Activated naive CD4-positive, alpha-beta T cell treated with anti-CD3 and anti-CD28 coated beads for 36 hours (primary cell): ENCODE measurements around the gene SLC15A3. TPM values are rescaled to one million over a fixed set of nuclear protein-coding genes. Genes with fewer than 3 reads are reported as not detected.

ENCODE experiments used
- CTCF ChIA-PET: fragments of 350-600 bp; sonication (Branson Sonifier 250); formaldehyde crosslinking; loops from one replicate; lab custom pipeline; 2021; ENCODE audit warnings: antibody characterized with exemption; lab: Charles Lee
- DNase-seq: peaks from one replicate; pipeline ENCODE4 v3.0.0-alpha.2; 2020
- H3K27ac Mint-ChIP-seq: one replicate; pipeline ENCODE4 v1.8.0; 2021; ENCODE audit warnings: mild to moderate bottlenecking, mixed read lengths
- H3K27me3 Mint-ChIP-seq: one replicate; pipeline ENCODE4 v1.8.0; 2021; ENCODE audit warnings: low read depth, mixed read lengths
- H3K36me3 Mint-ChIP-seq: one replicate; pipeline ENCODE4 v1.8.0; 2021; ENCODE audit warnings: low read depth, mixed read lengths
- H3K4me1 Mint-ChIP-seq: one replicate; pipeline ENCODE4 v1.8.0; 2021; ENCODE audit warnings: low read depth, mixed read lengths
- H3K4me3 Mint-ChIP-seq: one replicate; pipeline ENCODE4 v1.8.0; 2021; ENCODE audit warnings: mild to moderate bottlenecking, moderate library complexity, mixed read lengths
- H3K9me3 Mint-ChIP-seq: one replicate; pipeline ENCODE4 v1.8.0; 2021; ENCODE audit warnings: mixed read lengths
- intact Hi-C: fragments of 100-400 bp; cut with micrococcal nuclease; formaldehyde crosslinking; loops from one replicate; pipeline ENCODE4 v1.15.1; 2023
- total RNA-seq, 2 experiments: library from RNA; stranded (reverse); gene quantifications; one replicate each; pipeline ENCODE4 v1.2.3, GENCODE V29; 2021

SLC15A3 gene
- total RNA-seq, 2 experiments from 2014 or later: 5.6 to 5.8 TPM

DNA sequence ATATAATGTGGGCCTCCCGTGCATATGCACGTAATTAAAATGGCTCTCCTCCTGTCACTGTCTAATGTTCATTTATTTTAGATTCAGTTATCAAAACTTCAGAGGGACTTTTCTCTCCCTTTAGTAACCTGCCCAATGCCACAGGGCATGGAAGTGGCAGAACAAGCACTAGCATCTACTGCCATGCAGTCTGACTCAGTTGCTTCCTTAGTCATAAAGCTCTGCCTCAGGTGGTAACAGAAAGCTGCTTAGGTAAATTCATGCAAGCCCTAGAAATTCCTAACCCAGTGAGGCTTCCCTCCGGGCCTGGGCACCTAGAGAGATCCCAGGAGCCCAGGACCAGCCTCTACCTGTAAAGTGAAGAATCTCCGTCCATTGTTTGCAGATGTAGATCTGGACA is 54.5 kb downstream of the SLC15A3 start:
- no peaks in the 10 kb centered on the region for H3K9me3 Mint-ChIP-seq
- CTCF ChIA-PET: interaction anchor here (0.9 to 3.3 kb wide), 6 partner anchors 8 to 488 kb away, joined by 3 to 30 read pairs (median 4); no protein-coding TSS in a partner anchor
- peaks cover 1% of the 10 kb centered on the region for H3K4me1 Mint-ChIP-seq
- intact Hi-C loops: no loop called here
- DNase-seq: no peak
- peaks cover 53% of the 10 kb centered on the region for H3K36me3 Mint-ChIP-seq
- H3K27ac Mint-ChIP-seq: peak overlapping the region; percentile 14
- H3K4me3 Mint-ChIP-seq: no peak overlapping the region
- H3K27me3 Mint-ChIP-seq: no peaks in the 10 kb centered on the region

DNA sequence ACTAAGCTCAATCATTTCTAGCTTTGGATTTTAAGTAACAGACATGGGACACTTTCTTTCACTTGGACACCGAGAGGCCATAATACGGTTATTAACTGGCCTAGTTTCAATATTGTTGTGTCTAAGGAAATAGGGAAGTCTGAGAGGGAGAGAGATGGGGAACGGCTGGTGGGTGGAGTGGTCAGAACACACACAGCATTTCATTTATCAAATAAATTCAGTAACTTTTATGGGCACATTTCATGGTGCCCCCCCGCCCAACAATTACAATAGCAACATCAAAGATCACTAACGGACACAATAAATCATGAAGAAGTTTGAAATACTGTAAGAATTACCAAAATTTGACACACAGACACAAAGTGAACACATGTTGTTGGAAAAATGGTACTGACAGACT is 56.3 kb downstream of the SLC15A3 start:
- intact Hi-C loops: no loop called here
- peaks cover 52% of the 10 kb centered on the region for H3K36me3 Mint-ChIP-seq

DNA sequence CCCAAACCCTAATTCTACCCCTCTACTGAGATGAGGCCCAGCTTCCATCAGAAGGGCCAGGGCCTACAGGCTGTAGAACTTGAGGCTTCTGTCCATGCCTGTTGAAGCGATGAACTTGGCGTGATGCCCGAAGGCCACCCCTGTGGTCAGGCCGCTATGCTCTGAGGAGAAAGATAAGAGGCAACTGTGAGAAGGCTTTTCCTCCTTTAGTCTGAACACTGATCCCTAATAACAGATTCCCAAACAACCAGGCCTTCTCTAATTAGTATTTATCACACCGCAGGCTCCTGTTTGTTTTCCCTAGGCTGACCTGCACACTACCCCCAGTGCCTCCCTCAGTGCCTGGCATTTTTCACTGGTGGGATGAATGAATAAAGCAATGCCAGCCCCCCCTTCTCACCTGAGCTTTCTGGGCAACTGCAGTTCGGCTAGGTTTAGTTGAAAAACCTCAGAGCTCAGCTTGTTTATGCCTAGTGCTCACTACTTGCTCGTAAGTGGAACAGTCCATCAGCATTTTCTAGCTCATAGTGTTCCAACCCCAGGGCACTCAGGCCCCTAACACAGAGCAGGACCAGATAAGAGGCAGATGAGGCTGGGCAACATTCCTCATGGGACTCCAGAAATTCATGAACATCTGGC is 60.8 kb downstream of the SLC15A3 start:
- H3K36me3 Mint-ChIP-seq: peaks cover 43% of the 10 kb centered on the region

More for the DNA sequence above, 56.3 kb downstream of the SLC15A3 start:
- H3K9me3 Mint-ChIP-seq: no peaks in the 10 kb centered on the region
- no peak overlapping the region for H3K27ac Mint-ChIP-seq
- H3K27me3 Mint-ChIP-seq: no peaks in the 10 kb centered on the region
- no peak overlapping the region for H3K4me3 Mint-ChIP-seq
- DNase-seq: no peak
- peaks cover 1% of the 10 kb centered on the region for H3K4me1 Mint-ChIP-seq
- CTCF ChIA-PET: interaction anchor here (1.4 kb wide), 1 partner anchor 64 kb away, joined by 8 read pairs; no protein-coding TSS in a partner anchor

DNA sequence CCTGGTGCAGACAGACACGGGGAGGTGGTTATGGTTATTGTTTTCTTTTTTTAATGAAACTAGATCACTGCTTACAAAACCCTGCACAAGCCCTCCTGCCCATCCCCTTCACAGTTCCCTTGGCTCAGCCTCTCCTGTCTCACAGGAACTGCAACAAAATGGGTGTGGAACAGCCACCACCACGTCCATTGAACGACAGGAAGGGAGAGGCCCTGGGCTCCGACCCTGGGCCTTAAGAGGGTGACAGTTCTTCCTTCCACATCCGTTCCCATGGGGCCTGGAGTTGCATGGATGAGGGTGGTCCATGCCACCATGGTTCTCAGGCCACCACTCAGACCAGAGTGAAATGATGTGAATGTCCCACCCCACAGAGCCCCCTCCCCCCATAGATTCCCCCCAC is 61.3 kb downstream of the SLC15A3 start:
- CTCF ChIA-PET: interaction anchor here (1.6 to 2.0 kb wide), 2 partner anchors 8 to 14 kb away, joined by 3 to 9 read pairs; no protein-coding TSS in a partner anchor
- Mint-ChIP-seq H3K4me1 (no peaks in the 10 kb centered on the region), H3K36me3 (peaks cover 40% of the 10 kb centered on the region), H3K9me3 (no peaks in the 10 kb centered on the region), H3K4me3 (no peak overlapping the region), H3K27me3 (no peaks in the 10 kb centered on the region), H3K27ac (no peak overlapping the region)
- DNase-seq: no peak
- intact Hi-C loops: no loop called here

More for the DNA sequence above, 60.8 kb downstream of the SLC15A3 start:
- Mint-ChIP-seq H3K4me3 (no peak overlapping the region), H3K27me3 (no peaks in the 10 kb centered on the region), H3K4me1 (peaks cover under 1% of the 10 kb centered on the region), H3K9me3 (no peaks in the 10 kb centered on the region), H3K27ac (peak overlapping the region; percentile 61)
- intact Hi-C loops: no loop called here
- DNase-seq: no peak
- CTCF ChIA-PET: interaction anchor here (1.2 to 1.6 kb wide), 2 partner anchors 14 to 60 kb away, joined by 3 read pairs; no protein-coding TSS in a partner anchor

DNA sequence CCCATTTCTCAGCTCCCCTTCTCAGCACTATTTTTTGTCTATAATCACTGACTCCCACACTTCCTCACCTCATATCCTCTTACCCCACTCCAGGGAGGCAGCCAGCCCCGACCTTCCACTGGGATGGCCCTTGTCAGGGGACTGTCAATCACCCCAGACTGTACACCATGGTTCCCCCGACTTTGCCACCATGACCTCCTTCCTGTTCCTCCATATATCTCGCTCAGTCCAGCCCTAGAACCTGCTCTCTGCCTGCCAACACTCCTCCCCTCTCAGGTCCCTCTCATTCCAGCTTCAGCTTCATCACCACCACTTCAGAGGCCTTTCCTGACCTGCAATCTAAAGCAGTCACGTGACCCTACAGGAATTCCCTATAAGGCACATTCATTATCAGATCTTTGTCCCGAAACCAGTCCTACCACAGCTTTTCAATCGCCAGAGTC is 62.1 kb downstream of the SLC15A3 start:
- H3K4me3 Mint-ChIP-seq: no peak overlapping the region
- no peaks in the 10 kb centered on the region for H3K4me1 Mint-ChIP-seq
- CTCF ChIA-PET: interaction anchor here (0.7 to 2.5 kb wide), 5 partner anchors 9 to 60 kb away, joined by 3 to 9 read pairs (median 3); no protein-coding TSS in a partner anchor
- peaks cover 37% of the 10 kb centered on the region for H3K36me3 Mint-ChIP-seq
- H3K9me3 Mint-ChIP-seq: no peaks in the 10 kb centered on the region
- no peak for DNase-seq
- H3K27ac Mint-ChIP-seq: no peak overlapping the region
- H3K27me3 Mint-ChIP-seq: no peaks in the 10 kb centered on the region
- intact Hi-C loops: no loop called here

DNA sequence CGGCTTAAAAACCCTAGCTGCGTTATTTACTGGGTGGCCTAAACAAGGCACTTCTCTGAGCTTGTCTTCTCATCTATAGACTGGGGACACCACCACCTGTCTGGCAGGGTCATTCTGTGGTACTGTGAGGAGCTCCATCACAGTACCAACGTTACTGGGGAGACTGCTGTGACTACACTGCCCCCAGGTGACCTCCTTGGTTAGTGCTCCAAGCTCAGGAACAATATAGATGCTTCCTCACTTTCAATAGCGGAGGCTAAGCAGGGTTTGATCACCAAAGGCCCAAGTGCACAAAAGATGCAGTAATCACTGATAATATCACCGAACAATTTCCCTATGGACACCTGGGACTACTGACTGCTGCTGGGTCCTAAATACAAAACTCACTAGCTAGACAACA is 64.4 kb downstream of the SLC15A3 start:
- peaks cover 41% of the 10 kb centered on the region for H3K36me3 Mint-ChIP-seq
- H3K27me3 Mint-ChIP-seq: no peaks in the 10 kb centered on the region
- H3K9me3 Mint-ChIP-seq: no peaks in the 10 kb centered on the region
- no peak overlapping the region for H3K27ac Mint-ChIP-seq
- intact Hi-C loops: loop anchor here (1.0 kb wide), 2 partner anchors 43 to 56 kb away; no protein-coding TSS in a partner anchor
- DNase-seq: peak; percentile 61
- CTCF ChIA-PET: interaction anchor here (0.6 to 2.5 kb wide), 14 partner anchors 12 to 125 kb away, joined by 3 to 49 read pairs (median 6); no protein-coding TSS in a partner anchor
- H3K4me1 Mint-ChIP-seq: peaks cover 2% of the 10 kb centered on the region
- no peak overlapping the region for H3K4me3 Mint-ChIP-seq

Other genes with a start within 250 kb of the SLC15A3 start
- not detected for gene MS4A18, start 227.5 kb downstream of the SLC15A3 start, total RNA-seq
- not detected for gene MS4A15, start 195.3 kb downstream of the SLC15A3 start, total RNA-seq
- gene MS4A10, start 166.8 kb downstream of the SLC15A3 start, total RNA-seq: not detected
- gene CCDC86, start 110.1 kb downstream of the SLC15A3 start, total RNA-seq: 10 to 100 TPM; 38.8 to 41.2 TPM
- under 1 TPM; 0.14 to 0.17 TPM for gene PTGDR2, start 96.2 kb downstream of the SLC15A3 start, total RNA-seq
- not detected for gene ZP1, start 84.6 kb downstream of the SLC15A3 start, total RNA-seq
- 100 to 1,000 TPM; 108 to 119 TPM for gene PRPF19, start 45.6 kb downstream of the SLC15A3 start, total RNA-seq
- gene TMEM109, start 38.0 kb downstream of the SLC15A3 start, total RNA-seq: 100 to 1,000 TPM in 1 of 2 experiments, 10 to 100 TPM in 1; 94.0 to 103 TPM
- gene TMEM132A, start 27.7 kb downstream of the SLC15A3 start, total RNA-seq: 1 to 10 TPM; 1.2 to 2.3 TPM
- gene CD6, start 19.5 kb upstream of the SLC15A3 start, total RNA-seq: 100 to 1,000 TPM; 227 to 234 TPM
- 100 to 1,000 TPM; 228 to 232 TPM for gene CD5, start 150.3 kb upstream of the SLC15A3 start, total RNA-seq
- gene VPS37C, start 209.2 kb upstream of the SLC15A3 start, total RNA-seq: 1 to 10 TPM; 8.5 to 8.9 TPM